Upper lobe of left lung (tissue), 4 donors: ENCODE data around the gene GCFC2.

Experiments
- POLR2A ChIP-seq, 4 donors: fragments of 450-650 bp; IDR thresholded peaks; one replicate each; pipeline ENCODE4 v1.5.1; 2016 to 2017; ENCODE audit warnings: antibody characterized with exemption in 4 of 4, mild to moderate bottlenecking in 2 of 4
- POLR2AphosphoS5 ChIP-seq, 2 donors: sonication (generic); formaldehyde crosslinking; IDR thresholded peaks; one replicate each; pipeline ENCODE4 v1.5.1; 2017; ENCODE audit warnings: antibody characterized with exemption in 2 of 2
- TF ChIP-seq, protein P1 (sequence below), 6 experiments: fragments of 450-650 bp in 4 of 6; fragments of 200-600 bp in 2 of 6; sonication (generic) in 2 of 6; IDR thresholded peaks; one replicate each; pipeline ENCODE4 v1.5.1; 2016 to 2019; ENCODE audit warnings: antibody characterized with exemption in 6 of 6

DNA sequence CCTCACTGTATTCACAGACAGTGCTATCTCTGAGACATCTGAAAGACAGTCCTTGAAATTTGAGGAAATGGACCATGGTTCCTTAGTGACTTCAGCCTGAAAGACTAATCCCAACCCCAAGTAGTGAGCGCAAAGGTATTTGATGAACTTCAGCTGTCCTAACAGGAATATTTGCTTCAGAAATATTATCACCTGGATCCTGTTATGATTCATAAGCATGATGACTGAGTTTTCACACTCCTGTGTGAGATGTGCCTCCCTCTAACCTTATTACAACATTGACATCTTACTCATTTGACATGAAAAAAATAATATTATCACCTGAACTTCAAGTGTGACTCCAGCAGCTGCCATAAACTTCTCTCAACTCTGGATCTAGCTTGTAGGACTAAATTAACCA, 75.8 kb downstream of the GCFC2 start:
- TF ChIP-seq POLR2AphosphoS5 (IDR thresholded peaks at IDR 0.05) (no peak), POLR2A (IDR thresholded peaks at IDR 0.05) (no peak)
- TF ChIP-seq, protein P1, sequence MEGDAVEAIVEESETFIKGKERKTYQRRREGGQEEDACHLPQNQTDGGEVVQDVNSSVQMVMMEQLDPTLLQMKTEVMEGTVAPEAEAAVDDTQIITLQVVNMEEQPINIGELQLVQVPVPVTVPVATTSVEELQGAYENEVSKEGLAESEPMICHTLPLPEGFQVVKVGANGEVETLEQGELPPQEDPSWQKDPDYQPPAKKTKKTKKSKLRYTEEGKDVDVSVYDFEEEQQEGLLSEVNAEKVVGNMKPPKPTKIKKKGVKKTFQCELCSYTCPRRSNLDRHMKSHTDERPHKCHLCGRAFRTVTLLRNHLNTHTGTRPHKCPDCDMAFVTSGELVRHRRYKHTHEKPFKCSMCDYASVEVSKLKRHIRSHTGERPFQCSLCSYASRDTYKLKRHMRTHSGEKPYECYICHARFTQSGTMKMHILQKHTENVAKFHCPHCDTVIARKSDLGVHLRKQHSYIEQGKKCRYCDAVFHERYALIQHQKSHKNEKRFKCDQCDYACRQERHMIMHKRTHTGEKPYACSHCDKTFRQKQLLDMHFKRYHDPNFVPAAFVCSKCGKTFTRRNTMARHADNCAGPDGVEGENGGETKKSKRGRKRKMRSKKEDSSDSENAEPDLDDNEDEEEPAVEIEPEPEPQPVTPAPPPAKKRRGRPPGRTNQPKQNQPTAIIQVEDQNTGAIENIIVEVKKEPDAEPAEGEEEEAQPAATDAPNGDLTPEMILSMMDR (IDR thresholded peaks at IDR 0.05), result no peak
